Sciatic nerve (tissue), 2 donors: ENCODE data around the gene JKAMP. TPM values are rescaled to one million over a fixed set of nuclear protein-coding genes. Genes with fewer than 3 reads are reported as not detected.

Experiments used
- ATAC-seq: fragments of 200-7000 bp; cut with Tn5 transposase; one replicate; pipeline ENCODE4 v1.9.1; 2020; ENCODE audit warnings: mild to moderate bottlenecking, moderate library complexity
- DNase-seq: peaks from one replicate; pipeline ENCODE4 v3.0.0-alpha.2; 2020; ENCODE audit warnings: low spot score
- intact Hi-C: fragments of 100-400 bp; cut with DNase I; formaldehyde crosslinking; loops from one replicate; pipeline ENCODE4 v1.14.2; 2022
- total RNA-seq: library from RNA; stranded (reverse); fragmentation: NEBNext Ultra II Directional; extraction: Animal tissue kit (Norgen Biotek cat#: 25700); gene quantifications from one replicate; pipeline ENCODE4 v1.2.1, GENCODE V29; 2021
- donor health status: DM: no; HTN: no; CAD: no.
- donor health status: DM: no; HTN: no; CAD: no.

The JKAMP gene
- total RNA-seq, 1 donor from 2014 or later = 37.8 TPM

- no peak for DNase-seq
- intact Hi-C loops = no loop called here
- ATAC-seq = no peak
Observed at GRCh38 chr14:59475709-59476108, 8.6 kb upstream of the JKAMP start.

- intact Hi-C loops = no loop called here
- no peak for ATAC-seq
- no peak for DNase-seq
Observed at GRCh38 chr14:59478540-59478939, 5.8 kb upstream of the JKAMP start.

GRCh38 chr14:59480166-59480565, 4.2 kb upstream of the JKAMP start:
- ATAC-seq = no peak
- no peak for DNase-seq
- intact Hi-C loops = no loop called here

DNA sequence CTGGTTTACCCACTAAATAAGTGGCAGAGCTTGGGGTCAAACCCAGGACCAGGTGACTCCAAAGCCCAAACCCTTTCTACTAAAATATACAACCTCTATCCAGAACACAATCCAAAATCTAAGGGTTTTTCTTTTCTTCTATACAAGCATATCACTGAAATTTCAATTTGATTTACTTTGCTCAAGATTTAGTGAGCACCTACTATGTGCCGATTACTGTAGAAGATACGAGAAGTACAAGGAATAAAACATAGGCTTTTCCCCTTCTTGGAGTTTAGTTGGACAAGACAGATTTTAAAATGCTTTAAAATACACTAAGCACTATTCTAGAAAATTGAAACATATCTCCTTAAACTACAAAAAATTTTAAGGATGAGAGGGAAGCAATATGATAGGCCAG, 2.9 kb upstream of the JKAMP start:
- DNase-seq (no peak), ATAC-seq (no peak)
- intact Hi-C loops = no loop called here

DNA sequence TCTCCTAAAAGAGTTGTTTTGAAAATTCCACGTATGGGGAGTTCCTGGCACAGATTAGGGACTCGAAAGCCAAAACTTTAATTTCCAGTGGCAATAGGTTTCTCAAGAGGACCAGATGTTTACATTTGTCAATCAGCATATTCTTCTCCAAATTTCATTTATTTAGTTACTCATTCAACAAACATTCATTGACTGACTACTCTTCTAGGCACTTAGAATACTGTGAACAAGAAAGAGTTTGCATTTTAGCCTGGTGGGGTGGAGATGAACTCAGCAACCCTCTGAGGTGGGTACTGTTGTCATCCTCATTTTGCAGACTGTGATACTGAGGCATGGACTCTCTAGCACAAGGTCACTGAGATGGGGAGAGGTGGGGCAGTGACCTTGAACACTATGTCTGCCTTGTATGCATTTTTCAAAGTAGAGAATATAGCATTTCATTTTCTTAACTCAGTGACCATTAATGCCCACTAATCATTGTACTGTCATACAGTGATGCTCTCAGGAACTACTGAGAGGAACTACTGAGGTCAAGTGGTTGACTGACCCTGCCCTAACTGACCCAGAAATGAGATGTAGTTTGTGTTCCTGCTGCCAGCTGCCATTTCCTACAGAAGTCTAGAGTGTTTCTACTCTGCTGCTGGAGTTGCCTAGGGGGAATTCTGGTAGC, 2.3 kb upstream of the JKAMP start:
- ATAC-seq (no peak), DNase-seq (no peak)
- intact Hi-C loops = no loop called here

GRCh38 chr14:59482541-59483331, 1.6 kb upstream of the JKAMP start:
- DNase-seq = no peak
- intact Hi-C loops = no loop called here
- ATAC-seq = no peak

- DNase-seq = no peak
- ATAC-seq = no peak
- intact Hi-C loops = no loop called here
Observed at GRCh38 chr14:59483363-59483762, 954 bp upstream of the JKAMP start.

DNA sequence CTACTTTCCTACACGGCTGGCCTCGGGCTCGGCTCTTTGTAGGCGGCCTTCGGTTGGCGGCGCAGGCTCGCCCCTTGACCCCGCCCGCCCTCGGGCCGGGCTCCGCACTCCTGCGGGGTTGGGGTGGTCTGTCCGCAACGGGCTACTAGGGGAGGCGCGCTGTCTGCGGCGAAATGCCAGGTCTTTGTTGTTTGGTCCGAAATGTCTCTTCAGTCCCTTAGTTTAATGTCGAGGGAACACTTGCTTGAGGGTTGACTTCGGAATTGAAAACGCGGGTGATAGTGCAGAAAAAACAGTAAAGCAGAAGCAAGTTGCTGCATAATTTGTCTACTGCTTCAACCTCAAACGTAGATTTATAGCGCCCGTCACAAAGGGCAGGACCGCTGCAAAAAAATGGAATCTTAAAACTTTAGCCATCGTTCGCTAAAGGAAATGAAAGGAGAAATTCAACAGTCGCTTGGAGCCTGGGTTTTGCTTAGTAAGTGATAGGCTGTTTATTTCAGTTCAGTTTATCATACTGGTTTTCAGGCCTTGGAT, 390 bp downstream of the JKAMP start:
- ATAC-seq = peak; percentile 81
- no peak for DNase-seq
- intact Hi-C loops = no loop called here

- no peak for ATAC-seq
- DNase-seq = no peak
- intact Hi-C loops = no loop called here
Observed at GRCh38 chr14:59490756-59491155, 6.4 kb downstream of the JKAMP start.

GRCh38 chr14:59492384-59492783, 8.1 kb downstream of the JKAMP start:
- intact Hi-C loops = no loop called here
- ATAC-seq = no peak
- DNase-seq = no peak

GRCh38 chr14:59500732-59501131, 16.4 kb downstream of the JKAMP start:
- intact Hi-C loops = no loop called here
- ATAC-seq (no peak), DNase-seq (no peak)

DNA sequence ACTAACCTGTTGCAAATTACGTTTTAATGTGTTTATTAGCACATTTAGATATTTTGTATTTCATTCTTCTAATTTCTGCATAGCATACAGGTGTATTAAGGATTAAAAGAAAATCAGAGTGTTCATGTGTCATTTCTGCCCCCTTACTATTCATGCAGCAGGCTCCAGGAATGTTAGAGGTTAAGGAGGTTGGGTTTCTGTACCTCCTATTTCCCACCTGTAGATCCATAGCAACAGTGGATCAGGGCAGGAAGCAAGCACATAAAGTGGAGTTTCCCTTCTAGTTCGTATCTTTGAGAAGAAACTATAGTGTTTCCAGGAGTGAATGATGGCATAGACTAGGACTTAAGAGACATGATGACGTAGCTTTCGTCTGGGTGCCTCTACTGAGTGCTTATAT, 18.9 kb downstream of the JKAMP start:
- ATAC-seq = no peak
- intact Hi-C loops = no loop called here
- DNase-seq = no peak

DNA sequence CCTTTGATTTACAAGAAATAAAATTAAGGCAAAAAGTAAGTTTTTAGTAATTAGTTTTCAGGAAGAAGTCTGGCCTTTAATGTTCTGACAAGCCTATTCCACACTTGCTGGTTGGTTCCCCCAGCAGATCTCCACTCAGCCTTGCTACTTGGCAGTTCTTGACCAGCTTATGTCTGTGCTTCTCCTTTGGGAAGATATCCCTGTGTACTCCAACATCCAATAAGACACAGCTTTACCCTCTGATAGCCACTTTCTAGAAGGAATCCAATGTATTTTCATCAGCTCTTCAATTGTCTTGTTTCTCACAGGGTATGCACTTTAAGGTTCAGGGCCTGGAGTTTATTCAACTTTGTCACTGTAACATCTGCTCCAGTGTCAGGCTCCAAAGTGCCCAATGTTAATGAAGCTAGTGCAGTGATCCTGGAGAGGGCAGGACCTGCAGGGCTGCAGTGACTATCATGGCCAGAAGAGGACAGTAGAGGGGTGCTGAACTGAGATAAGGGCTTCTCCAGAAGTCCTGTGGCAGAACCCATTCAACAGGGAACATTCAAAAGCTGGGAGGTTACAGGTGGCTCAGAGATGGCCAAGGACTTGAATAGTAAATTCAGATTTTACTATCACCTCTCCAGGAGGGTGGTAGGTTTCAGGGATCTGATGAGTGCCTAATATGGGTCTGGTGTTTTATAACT, 22.9 kb downstream of the JKAMP start:
- intact Hi-C loops = no loop called here
- DNase-seq (peak; percentile 66), ATAC-seq (peak; percentile 82)

GRCh38 chr14:59507752-59508103, 23.4 kb downstream of the JKAMP start:
- intact Hi-C loops = no loop called here
- DNase-seq (no peak), ATAC-seq (no peak)

DNA sequence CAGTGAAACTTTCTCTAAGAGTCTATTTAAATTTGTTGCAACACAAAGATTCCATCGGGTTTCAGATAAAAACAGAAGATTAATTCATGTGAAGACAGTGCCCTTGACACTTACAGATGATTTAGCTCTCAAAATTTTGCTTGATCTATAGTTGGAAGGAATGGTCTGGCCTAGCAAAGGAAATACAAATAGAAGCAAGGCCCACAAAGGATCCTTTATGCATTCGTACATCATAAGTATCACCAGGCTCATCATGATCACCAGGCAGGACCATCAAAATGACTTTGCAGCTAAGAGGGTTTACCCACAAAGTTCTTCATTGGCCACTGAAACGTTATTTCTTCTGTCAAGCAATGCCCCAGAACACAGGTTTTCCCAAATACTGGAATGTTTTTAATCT, 24.8 kb downstream of the JKAMP start:
- no peak for DNase-seq
- intact Hi-C loops = no loop called here
- no peak for ATAC-seq

DNA sequence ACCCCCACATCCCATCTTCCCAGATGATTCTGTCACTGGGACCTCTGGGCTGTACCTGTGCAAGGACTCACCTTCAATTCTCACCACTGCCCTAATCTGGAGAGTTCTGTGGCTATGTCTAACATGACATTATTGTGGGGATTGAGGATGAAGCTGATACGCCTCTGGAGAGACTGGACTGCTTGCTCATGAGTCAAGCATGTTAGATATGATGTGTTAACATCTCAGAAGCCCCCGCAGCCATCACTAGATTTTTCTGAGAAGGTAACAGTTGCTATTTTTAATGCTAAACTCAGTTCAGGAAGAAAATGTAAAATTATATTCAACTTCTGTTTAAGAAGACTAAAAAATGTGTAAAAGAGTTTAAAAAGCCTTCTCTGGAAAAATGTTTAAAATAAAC, 25.7 kb downstream of the JKAMP start:
- no peak for DNase-seq
- intact Hi-C loops = no loop called here
- ATAC-seq = no peak

DNA sequence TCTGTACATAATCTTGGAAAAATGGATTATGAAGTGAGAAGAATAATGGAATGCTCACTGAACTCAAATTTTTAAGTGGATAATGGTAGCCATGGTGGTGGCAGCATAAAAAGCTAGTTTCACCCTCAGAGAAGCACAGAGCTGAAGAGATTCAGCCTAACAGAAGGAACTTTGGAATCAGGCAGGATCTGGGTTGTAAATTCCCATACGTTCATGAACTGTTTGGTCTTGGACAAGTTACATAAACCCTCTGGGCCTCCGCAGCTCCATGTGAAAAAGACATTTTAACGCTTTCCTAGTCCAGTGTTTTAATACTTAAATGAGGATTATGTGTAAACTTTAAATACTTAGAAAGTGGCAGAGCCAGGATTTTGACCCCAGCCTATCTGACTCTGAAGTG, 26.6 kb downstream of the JKAMP start:
- DNase-seq (no peak), ATAC-seq (no peak)
- intact Hi-C loops = no loop called here

DNA sequence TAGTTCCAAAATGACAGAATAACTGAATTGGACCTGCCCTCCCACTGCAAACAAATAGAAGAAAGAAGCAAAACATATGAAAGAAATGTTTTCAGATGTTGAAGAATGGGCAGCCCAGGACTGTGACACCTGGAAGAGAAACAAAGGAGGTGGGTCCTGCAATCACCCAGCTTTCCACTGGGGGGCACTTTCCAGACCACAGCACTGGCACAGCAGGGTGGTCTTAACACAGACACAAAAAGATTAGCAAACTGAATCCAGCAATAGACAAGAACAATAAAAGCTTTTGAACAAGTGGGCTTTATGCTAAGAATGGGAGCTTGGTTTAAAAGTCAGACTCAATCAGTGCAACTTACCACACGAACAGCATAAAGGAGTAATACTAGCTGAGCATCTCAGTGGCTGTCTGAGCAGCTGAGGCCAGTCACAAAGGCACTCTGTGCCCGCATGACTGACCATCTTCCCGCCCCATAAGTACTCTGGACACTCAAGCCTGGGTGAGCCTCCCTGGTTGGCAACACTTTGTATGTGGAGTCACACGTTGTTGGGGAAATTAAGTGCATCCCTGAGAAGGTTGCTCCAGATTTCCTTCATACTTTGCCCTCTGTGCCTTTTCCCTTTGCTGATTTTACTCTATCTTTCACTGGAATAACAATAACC, 27.7 kb downstream of the JKAMP start:
- ATAC-seq = no peak
- DNase-seq = no peak
- intact Hi-C loops = no loop called here

GRCh38 chr14:59520224-59520623, 35.9 kb downstream of the JKAMP start:
- no peak for ATAC-seq
- intact Hi-C loops = no loop called here
- DNase-seq = no peak

DNA sequence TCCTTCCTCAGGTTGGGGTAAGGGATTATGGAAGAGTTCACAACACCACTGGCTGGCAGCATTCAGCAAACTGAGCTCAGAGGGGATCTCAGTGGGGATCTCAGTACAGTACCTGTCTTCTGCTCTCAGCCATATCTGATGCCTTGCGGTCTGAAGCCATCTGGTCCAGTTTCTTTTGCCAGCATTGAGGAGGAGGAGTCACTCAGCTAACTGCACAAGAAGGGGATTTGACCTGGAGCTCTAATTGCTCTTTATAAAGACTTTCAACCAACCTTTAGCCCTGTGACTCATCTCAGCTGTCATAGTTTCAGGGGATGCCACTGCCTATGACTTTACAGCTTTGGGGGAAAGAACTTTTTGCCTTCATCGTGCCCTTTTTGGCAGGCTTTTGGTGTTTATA, 44.9 kb downstream of the JKAMP start:
- ATAC-seq = no peak
- intact Hi-C loops = no loop called here

More for the DNA sequence above, 44.9 kb downstream of the JKAMP start:
- DNase-seq = no peak
